ENCODE results near the gene POLE. TPM values are rescaled to one million over a fixed set of nuclear protein-coding genes. Genes with fewer than 3 reads are reported as not detected.

POLE gene
- total RNA-seq, 1 donor from 2014 or later, result 10.5 TPM

DNA sequence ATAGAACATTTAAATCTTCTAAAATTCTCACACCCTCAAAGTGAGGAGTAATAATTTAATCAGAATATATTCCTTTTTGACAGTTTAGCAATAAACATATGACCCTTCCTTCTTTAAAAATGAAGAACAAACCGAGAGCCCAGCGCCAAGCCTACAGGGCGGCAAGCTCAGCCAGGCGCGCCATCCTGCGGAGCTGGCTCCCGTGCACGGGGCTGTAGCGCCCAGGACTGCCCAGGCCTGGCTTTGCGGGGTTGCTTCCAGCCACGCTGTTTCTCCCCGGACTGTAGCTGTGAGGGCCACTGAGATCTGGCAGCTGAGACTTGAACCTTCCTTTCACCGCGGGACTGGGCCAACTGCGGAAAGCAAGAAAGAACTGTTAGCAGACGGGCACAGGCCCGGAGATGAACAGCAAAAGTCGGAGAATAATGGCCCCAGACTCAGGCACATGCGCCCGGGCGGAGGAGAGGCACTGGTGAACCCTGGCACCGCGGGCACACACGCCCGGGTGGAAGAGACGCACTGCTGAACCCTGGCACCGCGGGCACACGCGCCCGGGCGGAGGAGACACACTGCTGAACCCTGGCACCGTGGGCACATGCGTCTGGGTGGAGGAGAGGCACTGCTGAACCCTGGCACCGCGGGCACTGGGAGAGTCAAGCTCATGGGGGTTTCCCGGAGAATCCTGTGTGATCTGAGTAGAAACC lies 40.1 kb upstream of the POLE start:
- DNase-seq (ENCODE audit: low read depth) (no peak), FAIRE-seq (no peak)
- TF ChIP-seq, protein P1, sequence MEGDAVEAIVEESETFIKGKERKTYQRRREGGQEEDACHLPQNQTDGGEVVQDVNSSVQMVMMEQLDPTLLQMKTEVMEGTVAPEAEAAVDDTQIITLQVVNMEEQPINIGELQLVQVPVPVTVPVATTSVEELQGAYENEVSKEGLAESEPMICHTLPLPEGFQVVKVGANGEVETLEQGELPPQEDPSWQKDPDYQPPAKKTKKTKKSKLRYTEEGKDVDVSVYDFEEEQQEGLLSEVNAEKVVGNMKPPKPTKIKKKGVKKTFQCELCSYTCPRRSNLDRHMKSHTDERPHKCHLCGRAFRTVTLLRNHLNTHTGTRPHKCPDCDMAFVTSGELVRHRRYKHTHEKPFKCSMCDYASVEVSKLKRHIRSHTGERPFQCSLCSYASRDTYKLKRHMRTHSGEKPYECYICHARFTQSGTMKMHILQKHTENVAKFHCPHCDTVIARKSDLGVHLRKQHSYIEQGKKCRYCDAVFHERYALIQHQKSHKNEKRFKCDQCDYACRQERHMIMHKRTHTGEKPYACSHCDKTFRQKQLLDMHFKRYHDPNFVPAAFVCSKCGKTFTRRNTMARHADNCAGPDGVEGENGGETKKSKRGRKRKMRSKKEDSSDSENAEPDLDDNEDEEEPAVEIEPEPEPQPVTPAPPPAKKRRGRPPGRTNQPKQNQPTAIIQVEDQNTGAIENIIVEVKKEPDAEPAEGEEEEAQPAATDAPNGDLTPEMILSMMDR (IDR thresholded peaks at IDR 0.05; ENCODE audit: insufficient read depth, low read length, severe bottlenecking), result no peak
- Histone ChIP-seq H3K27me3 (ENCODE audit: control insufficient read depth, insufficient read depth, low read length) (no peaks in the 10 kb centered on the region), H3K4me3 (ENCODE audit: low read depth, low read length) (no peak overlapping the region), H3K36me3 (ENCODE audit: control insufficient read depth, insufficient read depth, low read length) (peaks cover 44% of the 10 kb centered on the region)

DNA sequence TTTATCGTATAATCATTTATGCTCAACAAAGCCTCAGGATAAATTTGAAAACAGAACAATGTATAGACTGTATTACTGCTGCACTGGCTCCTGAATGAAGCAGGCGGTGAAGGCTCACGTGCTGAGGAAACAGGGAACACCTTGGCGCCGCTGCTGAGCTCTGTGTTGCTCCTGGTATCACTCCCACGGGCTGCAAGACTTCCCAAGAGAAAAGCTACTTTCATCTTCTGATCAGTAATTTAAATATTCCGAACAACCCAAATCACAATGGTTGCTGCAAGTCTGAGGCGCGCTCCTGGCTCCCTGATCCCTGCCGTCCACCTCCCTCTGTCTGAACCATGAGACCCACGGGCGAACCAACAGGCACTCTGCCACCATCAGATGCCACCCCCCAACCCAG lies 39.2 kb upstream of the POLE start:
- H3K27me3 ChIP-seq (ENCODE audit: control insufficient read depth, insufficient read depth, low read length), result no peaks in the 10 kb centered on the region
- peaks cover 39% of the 10 kb centered on the region for H3K36me3 ChIP-seq (ENCODE audit: control insufficient read depth, insufficient read depth, low read length)
- H3K4me3 ChIP-seq (ENCODE audit: low read depth, low read length), result no peak overlapping the region
- DNase-seq (ENCODE audit: low read depth) (no peak), FAIRE-seq (no peak)
- TF ChIP-seq, protein P1 (IDR thresholded peaks at IDR 0.05; ENCODE audit: insufficient read depth, low read length, severe bottlenecking), result no peak

DNA sequence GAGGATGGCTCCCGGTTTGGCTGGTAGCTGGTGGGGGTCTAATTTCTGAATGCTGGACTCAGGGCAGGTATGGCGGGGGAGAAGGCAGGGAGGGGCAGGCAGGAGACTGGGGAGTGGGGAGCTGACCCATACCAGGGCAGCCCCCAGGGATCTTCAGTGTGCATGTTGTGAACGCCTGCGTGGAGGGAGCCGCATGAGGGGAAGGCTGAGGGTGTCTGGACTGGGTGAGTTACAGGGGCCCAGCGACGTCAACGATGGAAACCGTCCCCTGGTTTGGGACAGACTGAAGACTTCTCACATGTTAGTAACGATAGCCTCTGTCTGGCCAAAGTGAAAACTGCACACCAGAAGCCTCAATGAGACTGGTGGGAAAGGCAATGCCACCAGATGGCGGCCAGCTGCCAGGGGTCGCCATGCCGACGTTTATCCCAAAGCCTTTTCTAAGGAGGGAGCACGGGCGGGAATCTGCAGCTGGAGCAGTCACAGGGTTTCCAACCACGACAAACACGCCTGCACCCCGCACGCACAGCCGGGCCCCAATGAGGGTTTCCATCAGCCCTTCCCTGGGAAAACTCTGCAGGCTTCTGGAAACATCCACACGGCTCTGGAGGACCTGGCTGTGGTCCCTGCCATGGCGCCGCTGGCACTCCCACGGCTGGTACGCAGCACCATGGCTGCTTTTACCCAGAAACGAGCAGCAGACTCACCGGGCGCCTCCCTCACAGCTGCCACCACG lies 37.5 kb upstream of the POLE start:
- Histone ChIP-seq H3K36me3 (ENCODE audit: control insufficient read depth, insufficient read depth, low read length) (peaks cover 38% of the 10 kb centered on the region), H3K4me3 (ENCODE audit: low read depth, low read length) (no peak overlapping the region), H3K27me3 (ENCODE audit: control insufficient read depth, insufficient read depth, low read length) (no peaks in the 10 kb centered on the region)
- TF ChIP-seq, protein P1 (IDR thresholded peaks at IDR 0.05; ENCODE audit: insufficient read depth, low read length, severe bottlenecking), result no peak
- DNase-seq (ENCODE audit: low read depth), result no peak
- FAIRE-seq, result no peak

DNA sequence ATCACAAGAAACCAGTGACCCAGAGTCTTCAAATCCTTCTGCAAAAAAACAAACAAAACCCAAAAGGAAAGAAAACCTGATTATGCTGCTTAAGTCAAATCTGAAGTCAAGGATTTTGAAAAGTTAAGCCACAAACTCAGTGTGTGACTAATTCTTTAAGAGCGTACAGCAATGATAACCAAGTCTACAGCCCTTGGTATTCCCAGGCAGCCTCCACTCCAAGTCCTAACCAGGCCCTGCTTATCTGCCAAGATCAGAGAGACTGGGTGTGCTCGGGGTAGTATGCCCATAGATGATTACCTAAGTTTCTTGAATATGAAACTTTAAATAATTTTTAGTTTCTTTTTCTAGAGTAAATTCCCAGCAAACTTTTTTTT lies 36.6 kb upstream of the POLE start:
- H3K27me3 ChIP-seq (ENCODE audit: control insufficient read depth, insufficient read depth, low read length), result no peaks in the 10 kb centered on the region
- TF ChIP-seq, protein P1 (IDR thresholded peaks at IDR 0.05; ENCODE audit: insufficient read depth, low read length, severe bottlenecking), result no peak
- no peak overlapping the region for H3K4me3 ChIP-seq (ENCODE audit: low read depth, low read length)
- peaks cover 42% of the 10 kb centered on the region for H3K36me3 ChIP-seq (ENCODE audit: control insufficient read depth, insufficient read depth, low read length)
- FAIRE-seq (no peak), DNase-seq (ENCODE audit: low read depth) (no peak)

DNA sequence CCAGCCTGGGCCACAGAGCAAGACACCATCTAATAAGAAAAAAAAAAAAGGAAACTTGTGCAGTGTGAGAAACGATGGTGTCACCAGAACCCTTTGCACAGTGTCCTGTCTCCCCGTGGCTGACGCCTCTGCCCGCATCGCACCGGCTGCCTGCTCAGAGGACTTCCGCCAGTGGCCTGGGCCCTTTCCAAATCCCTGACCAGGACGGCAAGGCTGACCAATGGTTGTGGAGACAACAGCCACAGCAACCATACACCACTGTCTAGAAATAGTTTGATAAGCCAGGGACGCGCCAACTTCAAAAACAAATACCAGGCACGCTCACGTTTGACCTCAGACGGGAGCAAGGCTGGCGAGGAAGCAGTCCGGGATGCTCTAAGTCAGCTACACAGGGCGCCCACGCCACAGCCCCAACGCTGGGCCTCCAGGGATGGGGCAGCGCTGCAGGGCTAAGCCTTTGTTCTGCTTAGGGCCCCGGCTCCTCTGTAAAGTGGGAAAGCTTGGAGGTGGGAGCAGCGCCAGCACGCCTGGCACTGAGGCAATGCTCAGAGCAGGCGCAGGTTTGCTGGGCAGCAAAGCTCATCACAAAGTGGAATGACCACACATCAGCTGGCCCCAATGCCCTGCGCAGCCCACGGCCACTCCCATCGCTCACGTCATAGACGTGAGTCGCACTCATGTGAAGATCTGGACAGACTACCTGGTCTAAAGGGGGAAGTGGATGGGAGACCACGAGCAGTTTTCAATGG lies 36.0 kb upstream of the POLE start:
- no peak overlapping the region for H3K4me3 ChIP-seq (ENCODE audit: low read depth, low read length)
- H3K27me3 ChIP-seq (ENCODE audit: control insufficient read depth, insufficient read depth, low read length), result no peaks in the 10 kb centered on the region
- FAIRE-seq (no peak), DNase-seq (ENCODE audit: low read depth) (no peak)
- TF ChIP-seq, protein P1 (IDR thresholded peaks at IDR 0.05; ENCODE audit: insufficient read depth, low read length, severe bottlenecking), result no peak
- peaks cover 42% of the 10 kb centered on the region for H3K36me3 ChIP-seq (ENCODE audit: control insufficient read depth, insufficient read depth, low read length)

Data from bronchial epithelial cell (primary cell).